GM10248 (cell line): ENCODE measurements around the gene MYD88.

Source experiments
- CTCF ChIA-PET: fragments of 300-600 bp; sonication (Branson Sonifier 250); formaldehyde crosslinking; extraction: SDS; loops from one replicate; lab custom pipeline; 2021; ENCODE audit warnings: antibody characterized with exemption; lab: Yijun Ruan, JAX
- POLR2A ChIA-PET: fragments of 350-650 bp; sonication (Branson Sonifier 250); formaldehyde crosslinking; extraction: SDS; loops from one replicate; lab custom pipeline; 2020; ENCODE audit warnings: antibody characterized with exemption; lab: Yijun Ruan, JAX
- DNase-seq: peaks from one replicate; pipeline ENCODE4 v3.0.0; 2012; ENCODE audit errors: extremely low spot score
- CTCF ChIP-seq: IDR thresholded peaks from 2 replicates; pipeline ENCODE4 v1.5.1; 2012; ENCODE audit warnings: mild to moderate bottlenecking, low read depth; ENCODE audit errors: extremely low read depth, missing control alignments, control extremely low read depth

Gene MYD88

DNA sequence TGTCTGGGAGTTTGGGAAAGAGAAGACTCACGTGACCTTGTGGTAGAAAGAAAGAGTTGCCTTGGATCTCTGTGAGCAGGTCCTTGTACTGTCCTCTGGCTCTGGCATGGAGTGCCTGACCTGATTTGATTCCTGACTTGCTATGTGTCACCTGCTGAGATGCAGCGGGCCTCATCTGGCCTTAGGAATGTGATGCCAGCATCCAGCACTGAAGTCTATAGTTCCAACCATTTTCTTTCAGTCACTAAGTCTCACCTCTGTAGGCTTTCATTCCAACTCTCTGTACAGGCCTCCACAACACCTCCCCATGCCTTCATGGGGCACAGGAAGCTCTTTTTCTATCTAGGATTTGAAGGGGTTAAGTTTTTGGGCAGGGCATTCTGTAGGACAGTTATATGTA is 14.8 kb downstream of the MYD88 start:
- ChIA-PET POLR2A (no interaction called here), CTCF (interaction anchor here (1.2 to 5.6 kb wide), 5 partner anchors 11 to 343 kb away, joined by 3 to 35 read pairs (median 8); partner anchors contain the start of genes ACAA1, EXOG, MYD88 and OXSR1)
- DNase-seq, result no peak
- TF ChIP-seq CTCF, result no peak

GRCh38 chr3:38154033-38154494 is 15.6 kb downstream of the MYD88 start:
- POLR2A ChIA-PET, result no interaction called here

DNA sequence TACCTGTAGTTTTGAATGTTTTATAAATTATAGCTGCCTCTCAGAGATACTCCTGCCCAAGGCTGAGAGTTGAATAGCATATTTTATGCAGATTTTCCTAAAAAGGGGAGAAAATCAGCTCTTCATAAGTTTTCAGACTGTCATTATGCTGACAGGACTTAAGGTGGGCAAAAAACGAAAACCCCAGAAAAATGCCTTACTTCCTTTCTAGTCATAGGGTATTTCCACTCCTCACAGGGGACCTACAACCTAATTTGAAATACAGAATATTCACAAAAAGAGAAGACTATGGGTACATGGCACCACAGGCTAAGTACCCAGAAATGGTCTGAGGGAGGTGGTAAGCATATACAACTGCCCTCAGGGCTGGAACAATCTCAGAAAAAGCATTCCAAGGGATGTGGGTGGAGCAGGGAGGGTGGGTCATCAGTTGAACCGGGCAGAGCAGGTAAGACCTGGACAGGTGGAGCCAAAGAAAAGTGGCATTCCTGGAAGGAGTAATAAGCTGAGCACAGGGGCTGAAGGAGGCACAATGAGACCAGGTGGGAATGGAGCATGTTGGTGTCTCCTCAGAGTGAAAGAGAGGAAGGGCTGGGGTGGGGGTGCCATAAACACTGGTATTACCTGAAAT is 16.3 kb downstream of the MYD88 start:
- no peak for TF ChIP-seq CTCF
- CTCF ChIA-PET, result interaction anchor here (1.0 to 5.6 kb wide), 5 partner anchors 9 to 838 kb away, joined by 3 to 35 read pairs (median 3); partner anchors contain the start of genes MYD88 and OXSR1
- POLR2A ChIA-PET, result interaction anchor here (0.6 kb wide), 1 partner anchor 10 kb away, joined by 3 read pairs; no protein-coding TSS in a partner anchor
- no peak for DNase-seq

More at GRCh38 chr3:38154033-38154494, 15.6 kb downstream of the MYD88 start:
- no peak for TF ChIP-seq CTCF
- no peak for DNase-seq
- CTCF ChIA-PET, result interaction anchor here (1.0 to 5.6 kb wide), 8 partner anchors 10 to 838 kb away, joined by 3 to 35 read pairs (median 4); partner anchors contain the start of genes ACAA1, EXOG, MYD88 and OXSR1

- ChIA-PET CTCF (interaction anchor here (1.7 to 5.6 kb wide), 2 partner anchors 8 to 28 kb away, joined by 3 to 35 read pairs; partner anchors contain the start of gene OXSR1), POLR2A (no interaction called here)
Observed at GRCh38 chr3:38155825-38156224, 17.4 kb downstream of the MYD88 start.

GRCh38 chr3:38157117-38157516 is 18.7 kb downstream of the MYD88 start:
- DNase-seq, result no peak
- no peak for TF ChIP-seq CTCF
- CTCF ChIA-PET, result interaction anchor here (1.5 to 5.6 kb wide), 3 partner anchors 7 to 20 kb away, joined by 3 to 35 read pairs (median 4); partner anchors contain the start of genes ACAA1 and OXSR1
- POLR2A ChIA-PET, result no interaction called here

More at GRCh38 chr3:38155825-38156224, 17.4 kb downstream of the MYD88 start:
- no peak for TF ChIP-seq CTCF
- DNase-seq, result no peak

DNA sequence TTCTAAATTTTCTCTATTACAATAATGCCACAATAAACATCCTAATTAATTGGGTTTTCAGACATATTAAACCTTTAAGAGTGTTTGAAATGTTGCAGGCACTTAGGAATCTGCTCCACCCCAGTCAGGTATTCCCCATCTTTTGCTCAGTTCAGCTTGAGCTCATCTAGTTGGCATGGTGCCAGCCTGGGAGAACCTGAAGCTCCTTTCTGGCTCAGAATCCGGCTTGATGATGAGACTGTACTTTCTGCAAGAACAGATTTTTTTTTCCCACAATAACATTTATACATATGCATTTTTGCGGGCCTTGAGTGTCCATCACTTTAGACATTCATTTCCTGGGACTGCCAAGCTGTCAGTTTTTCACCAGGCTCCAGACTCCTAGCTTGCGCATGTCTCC is 19.1 kb downstream of the MYD88 start:
- CTCF ChIA-PET, result interaction anchor here (0.9 to 1.6 kb wide), 4 partner anchors 9 to 21 kb away, joined by 3 to 4 read pairs (median 4); partner anchors contain the start of gene ACAA1
- no peak for DNase-seq
- POLR2A ChIA-PET, result no interaction called here
- no peak for TF ChIP-seq CTCF
